ENCODE measurements around the gene C22orf15. TPM values are rescaled to one million over a fixed set of nuclear protein-coding genes. Genes with fewer than 3 reads are reported as not detected.

Gene C22orf15
- total and polyA plus RNA-seq, 5 donors from 2014 or later, result 0.76 to 1.6 (median 0.88) TPM

- H3K4me3 Mint-ChIP-seq, result no peak overlapping the region
- Histone ChIP-seq H3K4me1 (ENCODE audit: control insufficient read depth, insufficient read depth, low read length, poor library complexity, severe bottlenecking) (no peaks in the 10 kb centered on the region), H3K36me3 (ENCODE audit: control insufficient read depth, insufficient read depth, low read length) (peaks cover 52% of the 10 kb centered on the region), H3K27me3 (ENCODE audit: control insufficient read depth, insufficient read depth, low read length) (no peaks in the 10 kb centered on the region), H3K27ac (ENCODE audit: insufficient read depth, low read length, poor library complexity, severe bottlenecking) (no peak overlapping the region), H3K4me3 (ENCODE audit: low read depth, low read length) (no peak overlapping the region), H3K9me3 (ENCODE audit: control insufficient read depth in 2 of 2, low read length in 2 of 2) (no peaks in the 10 kb centered on the region)
- H3K27me3 Mint-ChIP-seq, result no peaks in the 10 kb centered on the region
- peaks cover 0 to 2% (median 0%) of the 10 kb centered on the region in 4 donors for H3K4me1 Mint-ChIP-seq
- H3K9me3 Mint-ChIP-seq, result peaks cover 0 to 3% (median 0%) of the 10 kb centered on the region in 7 donors
- no peak for DNase-seq
- H3K27ac Mint-ChIP-seq, result no peak overlapping the region
- H3K36me3 Mint-ChIP-seq, result peaks cover 37% of the 10 kb centered on the region
- no peak for ATAC-seq (ENCODE audit: low read depth in 2 of 2)
Observed at GRCh38 chr22:23806837-23807236, 44.0 kb downstream of the C22orf15 start.

GRCh38 chr22:23812378-23812777 lies 49.6 kb downstream of the C22orf15 start:
- Histone ChIP-seq H3K9me3 (ENCODE audit: control insufficient read depth in 2 of 2, low read length in 2 of 2) (no peaks in the 10 kb centered on the region), H3K4me1 (ENCODE audit: control insufficient read depth, insufficient read depth, low read length, poor library complexity, severe bottlenecking) (no peaks in the 10 kb centered on the region), H3K27ac (ENCODE audit: insufficient read depth, low read length, poor library complexity, severe bottlenecking) (no peak overlapping the region), H3K27me3 (ENCODE audit: control insufficient read depth, insufficient read depth, low read length) (no peaks in the 10 kb centered on the region), H3K36me3 (ENCODE audit: control insufficient read depth, insufficient read depth, low read length) (peaks cover 32% of the 10 kb centered on the region), H3K4me3 (ENCODE audit: low read depth, low read length) (no peak overlapping the region)
- Mint-ChIP-seq H3K27ac (no peak overlapping the region), H3K36me3 (peaks cover 32% of the 10 kb centered on the region), H3K4me1 (peaks cover 0 to 2% (median 0%) of the 10 kb centered on the region in 4 donors), H3K9me3 (no peaks in the 10 kb centered on the region), H3K27me3 (no peaks in the 10 kb centered on the region), H3K4me3 (no peak overlapping the region)
- DNase-seq, result no peak
- no peak for ATAC-seq (ENCODE audit: low read depth in 2 of 2)

Other genes starting within 250 kb of the C22orf15 start
- not detected for gene IGLL1, start 182.7 kb upstream of the C22orf15 start, total RNA-seq
- gene IGLL1, start 182.7 kb upstream of the C22orf15 start, polyA plus RNA-seq, result not detected
- gene DRICH1, start 130.7 kb upstream of the C22orf15 start, total RNA-seq, result not detected
- under 1 TPM in 1 of 4 donors, not detected in 3; 0.56 TPM for gene DRICH1, start 130.7 kb upstream of the C22orf15 start, polyA plus RNA-seq
- 22.1 TPM for gene RGL4, start 72.0 kb upstream of the C22orf15 start, total RNA-seq
- gene RGL4, start 72.0 kb upstream of the C22orf15 start, polyA plus RNA-seq, result 10 to 100 TPM; 71.3 to 85.0 (median 83.5) TPM
- 2.0 TPM for gene ZNF70, start 11.9 kb upstream of the C22orf15 start, total RNA-seq
- gene ZNF70, start 11.9 kb upstream of the C22orf15 start, polyA plus RNA-seq, result under 1 TPM; 0.06 to 0.49 (median 0.27) TPM
- 0.89 TPM for gene VPREB3, start 8.6 kb upstream of the C22orf15 start, total RNA-seq
- gene VPREB3, start 8.6 kb upstream of the C22orf15 start, polyA plus RNA-seq, result 1 to 10 TPM in 2 of 4 donors, under 1 TPM in 1, not detected in 1; 0.74 to 4.5 (median 2.1) TPM
- gene CHCHD10, start 5.0 kb downstream of the C22orf15 start, total RNA-seq, result 30.6 TPM
- gene CHCHD10, start 5.0 kb downstream of the C22orf15 start, polyA plus RNA-seq, result 10 to 100 TPM; 16.3 to 31.7 (median 19.8) TPM
- 0.52 TPM for gene MMP11, start 9.9 kb downstream of the C22orf15 start, total RNA-seq
- 1 to 10 TPM in 2 of 4 donors, under 1 TPM in 1, not detected in 1; 0.99 to 1.7 (median 1.0) TPM for gene MMP11, start 9.9 kb downstream of the C22orf15 start, polyA plus RNA-seq
- gene SMARCB1, start 24.0 kb downstream of the C22orf15 start, total RNA-seq, result 58.4 TPM
- 10 to 100 TPM; 28.3 to 30.8 (median 29.7) TPM for gene SMARCB1, start 24.0 kb downstream of the C22orf15 start, polyA plus RNA-seq
- gene DERL3, start 76.0 kb downstream of the C22orf15 start, total RNA-seq, result 1.0 TPM
- under 1 TPM in 1 of 4 donors, not detected in 3; 0.53 TPM for gene DERL3, start 76.0 kb downstream of the C22orf15 start, polyA plus RNA-seq
- gene SLC2A11, start 94.9 kb downstream of the C22orf15 start, total RNA-seq, result 8.6 TPM
- 1 to 10 TPM; 2.5 to 4.6 (median 4.1) TPM for gene SLC2A11, start 94.9 kb downstream of the C22orf15 start, polyA plus RNA-seq
- gene MIF, start 131.4 kb downstream of the C22orf15 start, total RNA-seq, result 202 TPM
- gene MIF, start 131.4 kb downstream of the C22orf15 start, polyA plus RNA-seq, result 1,000 to 10,000 TPM; 1,100 to 1,384 (median 1,231) TPM
- not detected for gene GSTT2B, start 198.2 kb downstream of the C22orf15 start, total RNA-seq
- not detected for gene GSTT2B, start 198.2 kb downstream of the C22orf15 start, polyA plus RNA-seq
- gene DDTL, start 203.9 kb downstream of the C22orf15 start, total RNA-seq, result 4.4 TPM
- gene DDTL, start 203.9 kb downstream of the C22orf15 start, polyA plus RNA-seq, result 1 to 10 TPM; 1.2 to 3.2 (median 2.1) TPM
- 68.0 TPM for gene DDT, start 211.5 kb downstream of the C22orf15 start, total RNA-seq
- gene DDT, start 211.5 kb downstream of the C22orf15 start, polyA plus RNA-seq, result 100 to 1,000 TPM; 117 to 142 (median 132) TPM
- not detected for gene GSTT2, start 217.1 kb downstream of the C22orf15 start, total RNA-seq
- gene GSTT2, start 217.1 kb downstream of the C22orf15 start, polyA plus RNA-seq, result not detected
- not detected for gene GSTT4, start 242.5 kb downstream of the C22orf15 start, total RNA-seq
- gene GSTT4, start 242.5 kb downstream of the C22orf15 start, polyA plus RNA-seq, result not detected
- 116 TPM for gene CABIN1, start 248.3 kb downstream of the C22orf15 start, total RNA-seq
- 1 to 10 TPM; 6.1 to 8.2 (median 7.1) TPM for gene CABIN1, start 248.3 kb downstream of the C22orf15 start, polyA plus RNA-seq

Measured in CD4-positive, CD25-positive, alpha-beta regulatory T cell (primary cell).